Brain microvascular endothelial cell (primary cell): ENCODE data around the gene WDR5B.
A peak's percentile ranks its signal among the peaks of the same experiment; 100 is the strongest.
"Not testable (repeated sequence)": the region's sequence is repeated elsewhere in the genome, so short reads cannot be mapped to it uniquely, and the experiment has no call there.

Experiments used
- DNase-seq: peaks from one replicate; pipeline ENCODE4 v3.0.0-alpha.2; 2020
- H3K27ac ChIP-seq: fragments of 250-450 bp; sonication (Bioruptor Pico); 2 replicates; pipeline ENCODE4 v1.5.1; 2020; ENCODE audit warnings: mild to moderate bottlenecking, moderate library complexity
- H3K27me3 ChIP-seq: fragments of 250-450 bp; sonication (Bioruptor Pico); replicated peaks from 2 replicates; pipeline ENCODE4 v1.5.1; 2020; ENCODE audit warnings: mild to moderate bottlenecking
- H3K36me3 ChIP-seq: fragments of 250-450 bp; sonication (Bioruptor Pico); replicated peaks from 2 replicates; pipeline ENCODE4 v1.5.1; 2020; ENCODE audit warnings: mild to moderate bottlenecking
- H3K4me3 ChIP-seq: 2 replicates; pipeline ENCODE4 v1.5.1; 2011; ENCODE audit warnings: low read depth, mild to moderate bottlenecking, control low read depth, low read length, moderate library complexity
- CTCF ChIP-seq: IDR thresholded peaks from 2 replicates; pipeline ENCODE4 v1.5.1; 2011; ENCODE audit warnings: low read depth, mild to moderate bottlenecking, moderate library complexity, low read length, control low read depth, inconsistent platforms; ENCODE audit errors: missing control alignments
- in situ Hi-C: cut with HindIII; loops from 2 replicates; pipeline ENCODE4 v1.10.0; 2017; ENCODE audit warnings: low sequenced_read_pairs, low pct_ligation_motif_present

The WDR5B gene

DNA sequence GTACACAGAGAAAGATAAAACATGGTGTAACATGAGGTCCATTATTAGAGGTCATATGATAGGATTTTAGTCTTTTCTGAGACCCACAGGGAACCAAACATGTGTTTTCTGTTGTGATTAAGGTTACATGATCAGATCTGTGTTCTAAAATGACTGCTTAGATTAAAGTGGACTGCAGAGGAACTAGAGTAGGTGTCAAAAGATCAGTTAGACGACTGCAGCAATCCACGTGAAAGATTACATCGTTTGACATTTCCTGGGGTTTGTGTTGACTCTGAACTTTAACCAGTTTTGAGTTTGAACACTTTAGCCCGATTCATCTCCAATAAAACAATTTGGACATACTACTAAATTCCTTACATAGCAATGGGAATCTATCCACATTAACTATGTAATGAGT, 37.9 kb downstream of the WDR5B start:
- in situ Hi-C loops, result no loop called here
- no peaks in the 10 kb centered on the region for H3K27me3 ChIP-seq
- no peak for TF ChIP-seq CTCF
- no peak overlapping the region for H3K27ac ChIP-seq
- H3K4me3 ChIP-seq, result no peak overlapping the region
- DNase-seq, result no peak
- no peaks in the 10 kb centered on the region for H3K36me3 ChIP-seq

DNA sequence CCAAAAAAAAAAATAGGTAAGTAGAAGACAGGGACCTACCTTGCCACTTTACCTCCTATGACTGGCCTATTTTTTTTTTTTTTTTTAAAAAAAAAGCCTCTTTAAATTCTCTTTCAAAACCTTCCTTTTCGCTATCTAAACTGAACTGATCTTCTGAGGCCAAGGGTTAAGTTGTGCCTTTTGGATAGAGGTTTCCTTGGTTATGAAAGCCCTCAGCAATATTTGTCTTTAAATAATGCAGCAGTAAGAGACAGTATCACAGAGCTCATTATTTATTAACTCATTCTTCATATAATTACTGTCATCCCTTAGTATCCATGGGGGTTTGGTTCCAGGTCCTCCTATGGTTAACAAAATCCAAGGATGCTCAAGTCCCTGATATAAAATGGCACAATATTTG, 41.8 kb downstream of the WDR5B start:
- H3K27me3 ChIP-seq, result no peaks in the 10 kb centered on the region
- H3K27ac ChIP-seq, result no peak overlapping the region
- no peak for TF ChIP-seq CTCF
- no peak for DNase-seq
- in situ Hi-C loops, result no loop called here
- peaks cover 7% of the 10 kb centered on the region for H3K36me3 ChIP-seq
- H3K4me3 ChIP-seq, result no peak overlapping the region

DNA sequence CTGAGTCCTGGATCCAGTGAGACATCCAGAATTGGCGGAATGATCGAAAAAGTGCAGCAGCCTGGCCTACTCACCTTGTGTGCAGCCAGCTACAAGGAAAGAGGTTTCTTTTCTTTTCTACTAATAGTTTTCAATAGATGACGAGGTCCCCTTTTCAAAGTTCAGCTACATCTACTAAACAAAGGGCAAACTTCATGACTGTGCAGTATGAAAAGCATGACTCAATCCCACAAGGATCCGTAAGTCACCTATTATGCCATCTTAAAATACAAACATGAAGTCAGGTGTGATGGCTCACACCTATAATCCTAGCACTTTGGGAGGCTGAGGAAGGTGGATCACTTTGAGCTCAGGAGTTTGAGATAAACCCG, 49.5 kb downstream of the WDR5B start:
- Histone ChIP-seq H3K27ac (no peak overlapping the region), H3K4me3 (no peak overlapping the region), H3K36me3 (peaks cover 12% of the 10 kb centered on the region), H3K27me3 (no peaks in the 10 kb centered on the region)
- in situ Hi-C loops, result no loop called here
- no peak for TF ChIP-seq CTCF
- DNase-seq, result no peak

DNA sequence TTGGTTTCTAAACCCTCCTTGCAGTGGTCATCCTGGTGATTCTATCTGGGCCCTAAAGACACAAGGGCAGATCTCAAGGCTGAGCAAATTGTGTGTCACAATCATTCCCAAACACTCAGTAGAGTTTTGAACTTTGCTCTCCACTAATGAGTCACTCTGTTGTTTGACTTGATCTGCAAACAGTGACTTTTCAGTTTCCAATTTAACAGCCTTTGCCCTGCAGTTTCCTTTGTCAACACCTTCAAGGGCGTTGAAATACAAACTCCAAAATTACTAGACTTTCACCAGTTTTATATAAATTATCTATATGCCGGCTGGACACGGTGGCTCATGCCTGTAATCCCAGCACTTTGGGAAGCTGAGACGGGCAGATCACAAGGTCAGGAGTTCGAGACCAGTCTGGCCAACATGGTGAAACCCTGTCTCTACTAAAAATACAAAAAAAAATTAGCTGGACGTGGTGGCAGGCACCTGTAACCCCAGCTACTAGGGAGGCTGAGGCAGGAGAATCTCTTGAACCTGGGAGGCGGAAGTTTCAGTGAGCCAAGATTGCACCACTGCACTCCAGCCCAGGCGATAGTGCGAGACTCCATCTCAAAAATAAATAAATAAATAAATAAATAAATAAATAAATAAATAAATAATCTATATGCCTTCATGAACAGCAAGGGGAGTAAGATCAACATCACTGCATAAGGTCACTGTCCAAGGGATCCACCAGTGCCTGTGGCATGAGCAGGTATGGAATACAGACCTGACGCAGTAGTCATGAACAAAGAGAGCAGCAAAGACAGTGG, 50.1 kb downstream of the WDR5B start:
- peak; percentile 48 for DNase-seq
- H3K27me3 ChIP-seq, in situ Hi-C loops, H3K27ac ChIP-seq, H3K4me3 ChIP-seq: not testable (repeated sequence)
- H3K36me3 ChIP-seq, result peaks cover 10% of the 10 kb centered on the region

DNA sequence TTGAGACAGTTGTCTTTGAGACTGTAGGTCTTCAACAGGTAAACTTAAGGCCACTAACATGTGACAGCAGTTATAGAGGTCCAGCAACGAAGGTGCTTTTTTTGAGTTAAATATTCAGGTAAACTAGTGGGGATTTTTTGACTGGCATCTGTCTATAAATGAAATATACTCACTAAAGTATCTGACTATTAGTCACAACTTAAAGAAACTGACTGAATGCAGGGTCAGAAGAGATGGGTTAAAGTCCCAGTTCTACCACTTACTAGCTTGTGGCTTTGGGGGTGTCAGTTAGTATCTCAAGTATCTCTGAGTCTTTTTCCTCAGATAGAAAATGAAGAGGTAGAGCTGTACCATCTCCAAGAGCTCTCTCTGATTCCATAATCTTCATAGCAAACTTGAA, 50.8 kb downstream of the WDR5B start:
- in situ Hi-C loops, result no loop called here
- no peak for DNase-seq
- no peak for TF ChIP-seq CTCF
- Histone ChIP-seq H3K27me3 (no peaks in the 10 kb centered on the region), H3K36me3 (peaks cover 10% of the 10 kb centered on the region), H3K27ac (no peak overlapping the region), H3K4me3 (no peak overlapping the region)

DNA sequence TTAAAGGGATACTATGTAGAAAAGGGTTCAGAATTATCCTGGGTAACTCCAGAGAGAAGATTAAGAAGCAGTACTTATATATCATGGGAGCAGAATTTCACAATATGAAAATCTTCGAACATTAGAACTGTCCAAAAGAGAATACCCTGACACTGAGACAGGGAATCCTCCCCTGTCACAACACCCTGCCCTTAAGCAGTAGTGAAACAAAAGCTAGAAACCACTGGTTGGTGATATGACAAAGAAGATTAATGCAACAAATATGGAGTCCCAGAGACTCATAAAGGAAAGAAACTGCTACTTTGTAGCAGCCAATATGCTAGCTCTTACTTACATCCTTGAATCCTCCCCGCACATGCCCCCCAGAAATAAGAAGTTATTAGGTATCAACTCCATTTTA, 51.4 kb downstream of the WDR5B start:
- H3K36me3 ChIP-seq, result peaks cover 5% of the 10 kb centered on the region
- no peak for TF ChIP-seq CTCF
- no peaks in the 10 kb centered on the region for H3K27me3 ChIP-seq
- H3K27ac ChIP-seq, result no peak overlapping the region
- H3K4me3 ChIP-seq, result no peak overlapping the region
- in situ Hi-C loops, result no loop called here
- no peak for DNase-seq
